GM12878 (cell line): ENCODE results near the gene MFSD1. TPM values are rescaled to one million over a fixed set of nuclear protein-coding genes. Genes with fewer than 3 reads are reported as not detected.

ENCODE experiments used
- ATAC-seq: fragments of 200-7000 bp; cut with Tn5 transposase; 3 replicates; pipeline ENCODE4 v1.9.1; 2020; ENCODE audit warnings: mild to moderate bottlenecking, moderate library complexity
- Bru-seq: library from RNA; stranded (reverse); fragments of 400-500 nt; gene quantifications from one replicate; lab custom pipeline; 2021; lab: Mats Ljungman, UMichigan
- BruChase-seq, 2 experiments: library from RNA; stranded (reverse); fragments of 400-500 nt; gene quantifications; one replicate each; lab custom pipeline; 2021; lab: Mats Ljungman, UMichigan
- BruUV-seq: library from RNA; stranded (reverse); fragments of 400-500 nt; replicated peaks from 2 replicates; lab custom pipeline; 2021; lab: Mats Ljungman, UMichigan
- CTCF ChIA-PET: fragments of 300-600 bp; sonication (Branson Sonifier 250); formaldehyde crosslinking; extraction: SDS; loops from one replicate; lab custom pipeline; 2021; ENCODE audit warnings: inconsistent platforms; lab: Yijun Ruan, JAX
- POLR2A ChIA-PET: fragments of 350-600 bp; formaldehyde crosslinking; extraction: SDS; loops from one replicate; lab custom pipeline; 2021; ENCODE audit warnings: inconsistent platforms; lab: Charles Lee
- RAD21 ChIA-PET: fragments of 300-600 bp; sonication (Branson Sonifier 250); formaldehyde crosslinking; loops from one replicate; lab custom pipeline; 2023; ENCODE audit warnings: antibody characterized with exemption; ENCODE audit not compliant: unreplicated experiment; lab: Charles Lee
- SMC1A ChIA-PET: fragments of 300-600 bp; sonication (Branson Sonifier 250); formaldehyde crosslinking; loops from one replicate; lab custom pipeline; 2023; ENCODE audit not compliant: unreplicated experiment, uncharacterized antibody; lab: Charles Lee
- DNase-seq: peaks from one replicate; pipeline ENCODE4 v3.0.0-alpha.2; 2011; ENCODE audit warnings: low read depth, low spot score
- FAIRE-seq: peaks from 3 replicates; lab custom pipeline; 2011; peaks lifted over from hg19 to GRCh38; lab: Jason Lieb, UNC
- H2AFZ ChIP-seq: 2 replicates; pipeline ENCODE4 v1.6.0; 2011; ENCODE audit warnings: low read depth, low read length, control low read depth; ENCODE audit not compliant: control insufficient read depth
- H3K27ac ChIP-seq: 2 replicates; pipeline ENCODE4 v1.5.1; 2011; ENCODE audit warnings: control low read depth; ENCODE audit not compliant: control insufficient read depth, insufficient read depth
- H3K27me3 ChIP-seq, 2 experiments: replicated peaks in 1 of 2; 2 replicates each; pipeline versions ENCODE4 v1.6.0 to v1.6.1; 2011; ENCODE audit warnings: low read length in 1 of 2; ENCODE audit not compliant: control insufficient read depth in 2 of 2, insufficient read depth in 2 of 2
- H3K36me3 ChIP-seq, 2 experiments: 2 replicates each; pipeline ENCODE4 v1.5.1; 2011; ENCODE audit warnings: low read length in 1 of 2; ENCODE audit not compliant: control insufficient read depth in 2 of 2, insufficient read depth in 2 of 2
- H3K4me1 ChIP-seq: 2 replicates; pipeline ENCODE4 v1.6.1; 2011; ENCODE audit warnings: mild to moderate bottlenecking, low read length, moderate library complexity, mixed read lengths; ENCODE audit not compliant: control insufficient read depth, insufficient read depth
- H3K4me2 ChIP-seq: 2 replicates; pipeline ENCODE4 v1.6.0; 2011; ENCODE audit warnings: control low read depth; ENCODE audit not compliant: control insufficient read depth, insufficient read depth
- H3K4me3 ChIP-seq: fragments of 200-600 bp; sonication (generic); 2 replicates; pipeline ENCODE4 v1.5.1; 2016
- H3K79me2 ChIP-seq: 2 replicates; pipeline ENCODE4 v1.6.0; 2011; ENCODE audit warnings: low read length; ENCODE audit not compliant: control insufficient read depth, insufficient read depth
- H3K9ac ChIP-seq: 2 replicates; pipeline ENCODE4 v1.8.0; 2011; ENCODE audit warnings: low read length, control low read depth, mixed read lengths; ENCODE audit not compliant: control insufficient read depth, insufficient read depth
- H3K9me3 ChIP-seq: replicated peaks from 3 replicates; pipeline ENCODE4 v1.5.1; 2011; ENCODE audit warnings: mild to moderate bottlenecking, low read length; ENCODE audit not compliant: control insufficient read depth, insufficient read depth
- H4K20me1 ChIP-seq: 2 replicates; pipeline ENCODE4 v1.6.0; 2011; ENCODE audit not compliant: control insufficient read depth, insufficient read depth
- EED ChIP-seq: sonication (generic); IDR thresholded peaks from 2 replicates; pipeline ENCODE4 v1.6.1; 2016; ENCODE audit warnings: antibody characterized with exemption, low read depth
- IRF5 ChIP-seq: fragments of 450-650 bp; IDR thresholded peaks from 2 replicates; pipeline ENCODE4 v1.6.1; 2017; ENCODE audit warnings: borderline replicate concordance
- NBN ChIP-seq: fragments of 450-650 bp; IDR thresholded peaks from 2 replicates; pipeline ENCODE4 v1.6.1; 2016
- RAD21 ChIP-seq: IDR thresholded peaks from 2 replicates; pipeline ENCODE4 v1.6.1; 2011; ENCODE audit warnings: mild to moderate bottlenecking, low read depth, low read length, moderate library complexity; ENCODE audit not compliant: insufficient read depth
- RCOR1 ChIP-seq: conservative IDR thresholded peaks from 2 replicates; pipeline ENCODE4 v1.6.1; 2012; ENCODE audit warnings: low read depth, low read length, improper control_type of control experiment
- SMAD5 ChIP-seq: IDR thresholded peaks from 2 replicates; pipeline ENCODE4 v1.6.1; 2016; ENCODE audit warnings: antibody characterized with exemption, low read depth
- USF2 ChIP-seq: IDR thresholded peaks from 2 replicates; pipeline ENCODE4 v1.6.1; 2011; ENCODE audit warnings: low read depth, low read length, improper control_type of control experiment, borderline replicate concordance
- WGBS: methylation state at CpG from one replicate; pipeline ENCODE4 v1.1.6; 2016; ENCODE audit warnings: low lambda C conversion rate; ENCODE audit not compliant: insufficient replicate concordance, insufficient coverage; ENCODE audit errors: missing lambda C conversion rate; 5-methylcytosine and 5-hydroxymethylcytosine counted together
- in situ Hi-C: fragments of 300-500 bp; cut with MboI; formaldehyde crosslinking; loops from 9 replicates; pipeline ENCODE4 v1.14.3; 2018; ENCODE audit warnings: mixed read lengths
- intact Hi-C: fragments of 100-400 bp; cut with micrococcal nuclease; formaldehyde crosslinking; loops from one replicate; pipeline ENCODE4 v1.14.2; 2022; ENCODE audit not compliant: unreplicated experiment
- long read RNA-seq, 2 experiments: library from polyadenylated mRNA; unstranded; transcript quantifications; one replicate each; pipeline ENCODE4 v2.0.0, GENCODE V29; 2019 to 2020
- polyA minus RNA-seq, 3 experiments: library from RNA; depleted of rRNA, polyadenylated mRNA; stranded (reverse); fragments of >200 nt; gene quantifications; 2 replicates each; pipeline ENCODE4 v1.2.3, GENCODE V29; 2011
- polyA plus RNA-seq, 11 experiments: library from polyadenylated mRNA; depleted of rRNA in 4 of 11; unstranded in 6 of 11; stranded (reverse) in 5 of 11; fragments of >200 nt; fragmentation: Nextera tagmentation in 4 of 11; fragmentation: Illumina TruSeq in 1 of 11; extraction: Ambion mirVana in 4 of 11; extraction: Trizol in 1 of 11; gene quantifications; 1 replicate in 1 of 11; 2 replicates in 10 of 11; pipeline versions ENCODE4 v1.2.1 to v1.2.3, GENCODE V29; 2011 to 2016; ENCODE audit warnings: inconsistent platforms in 2 of 11, missing spikeins in 2 of 11, low read depth in 1 of 11
- total RNA-seq, 4 experiments: library from RNA; depleted of rRNA in 3 of 4; stranded (reverse); fragments of >200 nt in 3 of 4; fragmentation: Illumina TruSeq in 1 of 4; extraction: Trizol in 1 of 4; gene quantifications; 2 replicates each; pipeline versions ENCODE4 v1.2.1 to v1.2.3, GENCODE V29; 2013 to 2021
- TF ChIP-seq, protein P1 (sequence below), 3 experiments: IDR thresholded peaks in 2 of 3; conservative IDR thresholded peaks in 1 of 3; 2 replicates each; pipeline ENCODE4 v1.5.1; 2011; ENCODE audit warnings: low read depth in 3 of 3, low read length in 3 of 3, mild to moderate bottlenecking in 3 of 3, control low read depth in 2 of 3, moderate library complexity in 2 of 3, inconsistent platforms in 1 of 3, mixed read lengths in 1 of 3; ENCODE audit not compliant: control insufficient read depth in 2 of 3, insufficient read depth in 1 of 3; ENCODE audit errors: extremely low read depth in 1 of 3
- TF ChIP-seq, protein P2 (sequence below): IDR thresholded peaks from 2 replicates; pipeline ENCODE4 v1.6.1; 2012; ENCODE audit warnings: low read depth, low read length, improper control_type of control experiment

Gene MFSD1, protein sequence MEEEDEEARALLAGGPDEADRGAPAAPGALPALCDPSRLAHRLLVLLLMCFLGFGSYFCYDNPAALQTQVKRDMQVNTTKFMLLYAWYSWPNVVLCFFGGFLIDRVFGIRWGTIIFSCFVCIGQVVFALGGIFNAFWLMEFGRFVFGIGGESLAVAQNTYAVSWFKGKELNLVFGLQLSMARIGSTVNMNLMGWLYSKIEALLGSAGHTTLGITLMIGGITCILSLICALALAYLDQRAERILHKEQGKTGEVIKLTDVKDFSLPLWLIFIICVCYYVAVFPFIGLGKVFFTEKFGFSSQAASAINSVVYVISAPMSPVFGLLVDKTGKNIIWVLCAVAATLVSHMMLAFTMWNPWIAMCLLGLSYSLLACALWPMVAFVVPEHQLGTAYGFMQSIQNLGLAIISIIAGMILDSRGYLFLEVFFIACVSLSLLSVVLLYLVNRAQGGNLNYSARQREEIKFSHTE
- total RNA-seq (2013; cell fraction: nucleolus; rRNA removed) = 65.5 and 77.7 TPM in 2 replicates
- total RNA-seq (2014; rRNA removed) (36.1 and 43.8 TPM in 2 replicates), total RNA-seq (2014; rRNA removed; fragmentation: Illumina TruSeq; extraction: Trizol) (24.3 and 25.1 TPM in 2 replicates), total RNA-seq (2021) (21.1 and 25.3 TPM in 2 replicates), polyA plus RNA-seq (2011; rRNA removed) (32.0 and 37.2 TPM in 2 replicates), polyA plus RNA-seq (2014; fragmentation: Illumina TruSeq; extraction: Trizol) (22.5 and 27.3 TPM in 2 replicates), polyA plus RNA-seq (2014; fragmentation: Nextera tagmentation; extraction: Ambion mirVana) (10 to 100 TPM in 1 of 2 experiments, 1 to 10 TPM in 1; 7.3 to 14.6 TPM), polyA plus RNA-seq (2014; rRNA removed) (26.5 and 33.3 TPM in 2 replicates), polyA plus RNA-seq (2016; fragmentation: Nextera tagmentation; extraction: Ambion mirVana) (10 to 100 TPM; 40.8 to 41.7 TPM), polyA minus RNA-seq (2011; rRNA and poly(A)+ RNA removed) (26.7 and 30.3 TPM in 2 replicates), Bru-seq, nascent RNA (percentile 75 among the genes with signal in this experiment), BruChase-seq, experiment 1, labeled RNA remaining after a 6-hour chase (percentile 73 among the genes with signal in this experiment), BruChase-seq, experiment 2, labeled RNA remaining after a 2-hour chase (percentile 75 among the genes with signal in this experiment)
- 10.8 TPM for polyA plus RNA-seq (2011; ENCODE audit: low read depth)
- polyA plus RNA-seq (2011; cell fraction: cytosol; rRNA removed) = 19.2 and 19.3 TPM in 2 replicates
- 18.5 and 29.9 TPM in 2 replicates for polyA plus RNA-seq (2011; cell fraction: nucleus; rRNA removed)
- 13.7 and 16.1 TPM in 2 replicates for polyA plus RNA-seq (2012)
- polyA minus RNA-seq (2011; cell fraction: cytosol; rRNA and poly(A)+ RNA removed) = 9.0 and 10.3 TPM in 2 replicates
- 13.9 and 25.4 TPM in 2 replicates for polyA minus RNA-seq (2011; cell fraction: nucleus; rRNA and poly(A)+ RNA removed)
- long read RNA-seq, experiment 1, transcript MFSD1-203 (16 exons, 2,423 nt) = major isoform, 17 of 22 reads
- long read RNA-seq, experiment 1, partial matches to known transcripts = 0 of 22 reads
- long read RNA-seq, experiment 1, other reads (novel, unspliced or antisense) = 3 of 22 reads
- long read RNA-seq, experiment 2, transcript MFSD1-203 (16 exons, 2,423 nt) = major isoform, 280 of 326 reads
- long read RNA-seq, experiment 2, transcript MFSD1-215 (15 exons, 2,121 nt) = minor isoform, 14 of 326 reads
- long read RNA-seq, experiment 2, partial matches to known transcripts = 6 of 326 reads
- long read RNA-seq, experiment 2, other reads (novel, unspliced or antisense) = 23 of 326 reads

GRCh38 chr3:158801696-158802408 is at the start of gene MFSD1:
Gene MFSD1 (plus strand): TSS chr3:158802054. CDS start chr3:158802153, 99 bp downstream.
- no TSS peak for BruUV-seq
- ChIA-PET POLR2A (interaction anchor here (1.0 to 1.7 kb wide), 2 partner anchors 9 to 19 kb away, joined by 3 to 4 read pairs; no protein-coding TSS in a partner anchor), SMC1A (interaction anchor here (1.2 to 3.1 kb wide), 3 partner anchors 10 to 76 kb away, joined by 3 to 9 read pairs (median 4); no protein-coding TSS in a partner anchor), RAD21 (interaction anchor here (0.9 to 1.3 kb wide), 3 partner anchors 10 to 127 kb away, joined by 3 to 8 read pairs (median 4); no protein-coding TSS in a partner anchor), CTCF (interaction anchor here (0.8 to 4.4 kb wide), 10 partner anchors 7 to 458 kb away, joined by 3 to 33 read pairs (median 6); no protein-coding TSS in a partner anchor)
- no peaks in the 10 kb centered on the region for H3K27me3 ChIP-seq
- peaks cover 3% of the 10 kb centered on the region for H3K4me1 ChIP-seq
- H3K79me2 ChIP-seq = peaks cover 10% of the 10 kb centered on the region
- peak within 1 kb of the TSS; percentile 93 for H3K4me3 ChIP-seq
- H3K27ac ChIP-seq = peak within 1 kb of the TSS; percentile 61
- under 1% methylated on average over 55 of the region's 61 CpGs for WGBS
- in situ Hi-C loops (no loop called here), intact Hi-C loops (no loop called here)
- DNase-seq = peak; percentile 43
- peak; percentile 98 for ATAC-seq
- H2AFZ ChIP-seq = peak within 1 kb of the TSS; percentile 95
- H3K9ac ChIP-seq = peak within 1 kb of the TSS; percentile 78
- peak; percentile 89 for FAIRE-seq
- no peaks in the 10 kb centered on the region for H3K36me3 ChIP-seq
- no peaks in the 10 kb centered on the region for H4K20me1 ChIP-seq
- H3K4me2 ChIP-seq = peak within 1 kb of the TSS; percentile 99
- H3K9me3 ChIP-seq = no peaks in the 10 kb centered on the region
- TF ChIP-seq RCOR1 = 0 out of 2 replicates have a peak, but pooled peaks have one; percentile 36
- peak; percentile 99 for TF ChIP-seq USF2
- no peak for TF ChIP-seq IRF5
- peak; percentile 45; the same call in 1 of the 2 replicates for TF ChIP-seq EED
- no peak for TF ChIP-seq RAD21
- TF ChIP-seq, protein P1, sequence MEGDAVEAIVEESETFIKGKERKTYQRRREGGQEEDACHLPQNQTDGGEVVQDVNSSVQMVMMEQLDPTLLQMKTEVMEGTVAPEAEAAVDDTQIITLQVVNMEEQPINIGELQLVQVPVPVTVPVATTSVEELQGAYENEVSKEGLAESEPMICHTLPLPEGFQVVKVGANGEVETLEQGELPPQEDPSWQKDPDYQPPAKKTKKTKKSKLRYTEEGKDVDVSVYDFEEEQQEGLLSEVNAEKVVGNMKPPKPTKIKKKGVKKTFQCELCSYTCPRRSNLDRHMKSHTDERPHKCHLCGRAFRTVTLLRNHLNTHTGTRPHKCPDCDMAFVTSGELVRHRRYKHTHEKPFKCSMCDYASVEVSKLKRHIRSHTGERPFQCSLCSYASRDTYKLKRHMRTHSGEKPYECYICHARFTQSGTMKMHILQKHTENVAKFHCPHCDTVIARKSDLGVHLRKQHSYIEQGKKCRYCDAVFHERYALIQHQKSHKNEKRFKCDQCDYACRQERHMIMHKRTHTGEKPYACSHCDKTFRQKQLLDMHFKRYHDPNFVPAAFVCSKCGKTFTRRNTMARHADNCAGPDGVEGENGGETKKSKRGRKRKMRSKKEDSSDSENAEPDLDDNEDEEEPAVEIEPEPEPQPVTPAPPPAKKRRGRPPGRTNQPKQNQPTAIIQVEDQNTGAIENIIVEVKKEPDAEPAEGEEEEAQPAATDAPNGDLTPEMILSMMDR (IDR thresholded peaks at IDR 0.05 in 2 of 3, conservative IDR thresholded peaks at IDR 0.05 in 1 of 3; ENCODE audit: control insufficient read depth in 2 of 3, extremely low read depth in 1 of 3, insufficient read depth in 1 of 3, low read depth in 3 of 3, low read length in 3 of 3) = no peak
- TF ChIP-seq, protein P2, sequence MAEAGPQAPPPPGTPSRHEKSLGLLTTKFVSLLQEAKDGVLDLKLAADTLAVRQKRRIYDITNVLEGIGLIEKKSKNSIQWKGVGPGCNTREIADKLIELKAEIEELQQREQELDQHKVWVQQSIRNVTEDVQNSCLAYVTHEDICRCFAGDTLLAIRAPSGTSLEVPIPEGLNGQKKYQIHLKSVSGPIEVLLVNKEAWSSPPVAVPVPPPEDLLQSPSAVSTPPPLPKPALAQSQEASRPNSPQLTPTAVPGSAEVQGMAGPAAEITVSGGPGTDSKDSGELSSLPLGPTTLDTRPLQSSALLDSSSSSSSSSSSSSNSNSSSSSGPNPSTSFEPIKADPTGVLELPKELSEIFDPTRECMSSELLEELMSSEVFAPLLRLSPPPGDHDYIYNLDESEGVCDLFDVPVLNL = no peak
- no peak; the same call in 1 of the 2 replicates for TF ChIP-seq NBN
- no peak; the same call in 1 of the 2 replicates for TF ChIP-seq SMAD5
